ENCODE data around the gene TNS1. TPM values are rescaled to one million over a fixed set of nuclear protein-coding genes. Genes with fewer than 3 reads are reported as not detected.

Gene TNS1
- total and polyA plus RNA-seq, 9 of the 15 experiments (the other 6 are each of a cell fraction or from before 2014, with no cell fraction given): 0.13 to 2.7 (median 0.77) TPM

GRCh38 chr2:217797661-217798069 is 205.1 kb downstream of the TNS1 start (continued):
- TF ChIP-seq C11orf30 (IDR thresholded peaks at IDR 0.05; ENCODE audit: low read depth) (peak; percentile 87), HINFP (tag; conservative IDR thresholded peaks at IDR 0.05; ENCODE audit: low read depth) (0 out of 2 replicates have a peak, but pooled peaks have one; percentile 15), ELK3 (CRISPR knock-in tag; IDR thresholded peaks at IDR 0.05) (no peak), CBX3 (IDR thresholded peaks at IDR 0.05; ENCODE audit: borderline replicate concordance in 1 of 2, low read length in 2 of 2) (no peak), ETV1 (tag; conservative IDR thresholded peaks at IDR 0.05; ENCODE audit: low read depth) (no peak), MLLT1 (IDR thresholded peaks at IDR 0.05) (no peak), ATF3 (IDR thresholded peaks at IDR 0.05) (peak; percentile 54), ATF3 (CRISPR knock-in tag; conservative IDR thresholded peaks at IDR 0.05) (no peak), CREB1 (IDR thresholded peaks at IDR 0.05) (no peak), CREB1 (CRISPR knock-in tag; IDR thresholded peaks at IDR 0.05) (no peak), ARID2 (IDR thresholded peaks at IDR 0.05) (no peak), RERE (CRISPR knock-in tag; IDR thresholded peaks at IDR 0.05; ENCODE audit: borderline replicate concordance) (no peak), ZBED1 (IDR thresholded peaks at IDR 0.05) (no peak), EHMT2 (IDR thresholded peaks at IDR 0.05) (0 out of 2 replicates have a peak, but pooled peaks have one; percentile 17), ARID1B (IDR thresholded peaks at IDR 0.05) (0 out of 2 replicates have a peak, but pooled peaks have one; percentile 14), SREBF1 (IDR thresholded peaks at IDR 0.05; ENCODE audit: borderline replicate concordance, low read depth, low read length) (no peak), MNT (conservative IDR thresholded peaks at IDR 0.05) (0 out of 4 replicates have a peak, but pooled peaks of 1 of the 2 experiments have one; percentile 48)

Data from K562 (cell line).